ENCODE measurements around the gene LPO.

Gene LPO

GRCh38 chr17:58264407-58265103 is 26.2 kb downstream of the LPO start:
- DNase-seq: no peak

- DNase-seq: no peak
Observed at GRCh38 chr17:58265271-58265670, 26.9 kb downstream of the LPO start.

GRCh38 chr17:58265902-58266875 is 27.8 kb downstream of the LPO start:
- no peak for DNase-seq

GRCh38 chr17:58267347-58268324 is 29.3 kb downstream of the LPO start:
- DNase-seq: no peak

- no peak for DNase-seq
Observed at GRCh38 chr17:58268326-58268725, 29.9 kb downstream of the LPO start.

- DNase-seq: no peak
Observed at GRCh38 chr17:58268774-58269556, 30.6 kb downstream of the LPO start.

GRCh38 chr17:58269557-58270291 is 31.3 kb downstream of the LPO start:
- no peak for DNase-seq

GRCh38 chr17:58270476-58271215 is 32.3 kb downstream of the LPO start:
- DNase-seq: no peak

- DNase-seq: no peak
Observed at GRCh38 chr17:58271216-58271931, 33.0 kb downstream of the LPO start.

- no peak for DNase-seq
Observed at GRCh38 chr17:58272367-58273280, 34.2 kb downstream of the LPO start.

- DNase-seq: no peak
Observed at GRCh38 chr17:58273453-58274104, 35.2 kb downstream of the LPO start.

GRCh38 chr17:58275417-58275816 is 37.0 kb downstream of the LPO start:
- DNase-seq: no peak

- DNase-seq: no peak
Observed at GRCh38 chr17:58276423-58276822, 38.0 kb downstream of the LPO start.

GRCh38 chr17:58277107-58277801 is 38.9 kb downstream of the LPO start:
- no peak for DNase-seq

- no peak for DNase-seq
Observed at GRCh38 chr17:58277802-58278595, 39.6 kb downstream of the LPO start.

GRCh38 chr17:58278661-58279015 is 40.3 kb downstream of the LPO start:
- no peak for DNase-seq
